GM12878 (cell line): ENCODE measurements around the gene CTSA.
"Not testable (repeated sequence)": the region's sequence is repeated elsewhere in the genome, so short reads cannot be mapped to it uniquely, and the experiment has no call there.

Experiments used
- BCLAF1 ChIP-seq: fragments of 450-650 bp; IDR thresholded peaks from 2 replicates; pipeline ENCODE4 v1.6.1; 2017; ENCODE audit warnings: antibody characterized with exemption, mild to moderate bottlenecking, moderate library complexity
- CTCF ChIP-seq, 3 experiments: IDR thresholded peaks in 2 of 3; conservative IDR thresholded peaks in 1 of 3; 2 replicates each; pipeline ENCODE4 v1.5.1; 2011; ENCODE audit warnings: low read depth in 3 of 3, low read length in 3 of 3, mild to moderate bottlenecking in 3 of 3, control low read depth in 2 of 3, moderate library complexity in 2 of 3, inconsistent platforms in 1 of 3, mixed read lengths in 1 of 3; ENCODE audit not compliant: control insufficient read depth in 2 of 3, insufficient read depth in 1 of 3; ENCODE audit errors: extremely low read depth in 1 of 3
- FOS ChIP-seq: IDR thresholded peaks from 3 replicates; pipeline ENCODE4 v1.6.1; 2011; ENCODE audit warnings: borderline replicate concordance; ENCODE audit not compliant: insufficient read length; ENCODE audit errors: extremely low read depth
- FOXM1 ChIP-seq: IDR thresholded peaks from 2 replicates; pipeline ENCODE4 v1.6.1; 2012; ENCODE audit warnings: low read depth, mild to moderate bottlenecking, inconsistent platforms, low read length, moderate library complexity
- MTA3 ChIP-seq: IDR thresholded peaks from 2 replicates; pipeline ENCODE4 v1.6.1; 2012; ENCODE audit warnings: low read length, inconsistent platforms, borderline replicate concordance
- POLR2A ChIP-seq: IDR thresholded peaks from 2 replicates; pipeline ENCODE4 v1.6.1; 2011; ENCODE audit warnings: low read depth, mild to moderate bottlenecking, low read length
- POLR2AphosphoS5 ChIP-seq: IDR thresholded peaks from 2 replicates; pipeline ENCODE4 v1.6.1; 2011; ENCODE audit warnings: mild to moderate bottlenecking, low read length, inconsistent platforms
- SMC3 ChIP-seq: IDR thresholded peaks from 2 replicates; pipeline ENCODE4 v1.6.1; 2011; ENCODE audit warnings: low read length, improper control_type of control experiment, borderline replicate concordance
- TCF12 ChIP-seq: IDR thresholded peaks from 2 replicates; pipeline ENCODE4 v1.6.1; 2011; ENCODE audit warnings: low read depth, mild to moderate bottlenecking, low read length
- YY1 ChIP-seq: IDR thresholded peaks from 2 replicates; pipeline ENCODE4 v1.6.1; 2011; ENCODE audit warnings: low read depth, mild to moderate bottlenecking, low read length
- ZBTB4 ChIP-seq: fragments of 450-650 bp; formaldehyde crosslinking; IDR thresholded peaks from 2 replicates; pipeline ENCODE4 v1.4.0; 2022; ENCODE audit warnings: mild to moderate bottlenecking, moderate library complexity

- TF ChIP-seq SMC3; ZBTB4; CTCF (IDR thresholded peaks at IDR 0.05 in 2 of 3, conservative IDR thresholded peaks at IDR 0.05 in 1 of 3; ENCODE audit: control insufficient read depth in 2 of 3, extremely low read depth in 1 of 3, insufficient read depth in 1 of 3, low read depth in 3 of 3, low read length in 3 of 3); POLR2AphosphoS5; FOS; YY1; TCF12; BCLAF1; POLR2A; MTA3; FOXM1: not testable (repeated sequence)
These were observed 10.2 kb downstream of the CTSA start for GRCh38 chr20:45901332-45901731.
